Activated T-helper 1 cell treated with Interleukin-2 at 50 U/mL for 16 hours (primary cell): ENCODE measurements around the gene TSHZ1.

Source experiments
- DNase-seq: peaks from one replicate; pipeline ENCODE4 v3.0.0-alpha.2; 2020; ENCODE audit warnings: low read depth

TSHZ1 gene

DNA sequence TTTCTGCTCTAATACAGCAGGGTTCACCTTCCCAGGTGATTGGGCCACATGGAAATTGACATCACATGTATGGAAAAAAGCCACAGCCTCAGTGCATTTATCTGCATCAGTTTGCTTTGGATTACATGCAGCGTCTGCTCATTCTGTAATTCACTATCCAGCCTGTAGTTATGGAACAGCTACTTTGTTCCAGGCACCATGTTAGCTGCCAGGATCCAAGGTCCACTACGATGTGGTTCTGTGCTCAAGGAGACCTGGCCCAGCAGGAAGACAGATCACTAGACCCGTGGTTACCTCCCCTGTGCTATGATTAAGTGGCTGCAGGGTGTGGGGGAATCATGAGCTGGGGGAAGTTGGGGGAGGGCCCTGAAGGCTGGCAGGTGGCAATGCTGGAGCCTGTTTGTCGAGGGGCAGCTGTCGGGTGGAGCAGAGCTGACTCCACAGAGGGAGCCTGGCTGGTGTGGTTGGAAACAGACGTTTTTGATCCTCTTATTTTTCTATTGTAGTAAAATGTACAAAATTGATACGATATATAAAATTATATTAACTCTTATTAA lies 58.6 kb downstream of the TSHZ1 start:
- no peak for DNase-seq

DNA sequence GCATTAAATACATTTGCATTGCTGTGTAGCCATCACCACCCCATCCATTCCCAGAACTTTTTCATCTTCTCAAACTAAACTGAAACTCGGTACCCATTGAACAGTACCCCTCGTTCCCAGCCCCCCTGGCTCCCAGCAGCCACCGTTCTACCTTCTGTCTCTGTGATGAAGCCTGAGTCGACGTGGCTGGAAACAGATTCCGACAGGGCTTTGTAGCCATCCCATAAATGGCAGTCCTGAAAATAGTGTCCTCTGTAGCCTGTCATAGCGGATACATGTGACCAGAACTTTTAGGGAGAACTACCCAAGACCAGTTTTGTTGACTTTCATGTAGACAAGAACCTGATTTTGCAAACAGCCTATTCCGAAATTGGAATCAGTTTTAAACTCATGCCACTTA lies 59.1 kb downstream of the TSHZ1 start:
- DNase-seq = no peak

DNA sequence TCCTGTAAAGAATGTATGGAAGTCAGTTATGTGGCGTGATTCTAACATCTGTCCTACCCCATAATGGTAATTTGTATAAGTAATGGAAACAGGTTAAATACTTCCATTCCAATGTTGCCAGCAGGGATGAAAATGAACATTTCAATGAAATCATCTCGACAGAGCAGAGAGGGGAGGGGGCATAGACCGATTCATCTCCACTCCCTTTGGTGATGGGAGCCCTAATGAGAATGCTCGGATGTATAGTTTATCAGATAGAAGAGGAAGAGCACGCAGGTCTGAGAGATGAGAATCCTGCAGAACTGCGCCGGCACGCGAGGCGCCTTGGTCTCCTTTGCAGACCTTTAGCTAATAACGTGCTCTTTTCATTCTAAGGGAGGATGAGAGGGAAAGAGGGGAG lies 61.4 kb downstream of the TSHZ1 start:
- no peak for DNase-seq

DNA sequence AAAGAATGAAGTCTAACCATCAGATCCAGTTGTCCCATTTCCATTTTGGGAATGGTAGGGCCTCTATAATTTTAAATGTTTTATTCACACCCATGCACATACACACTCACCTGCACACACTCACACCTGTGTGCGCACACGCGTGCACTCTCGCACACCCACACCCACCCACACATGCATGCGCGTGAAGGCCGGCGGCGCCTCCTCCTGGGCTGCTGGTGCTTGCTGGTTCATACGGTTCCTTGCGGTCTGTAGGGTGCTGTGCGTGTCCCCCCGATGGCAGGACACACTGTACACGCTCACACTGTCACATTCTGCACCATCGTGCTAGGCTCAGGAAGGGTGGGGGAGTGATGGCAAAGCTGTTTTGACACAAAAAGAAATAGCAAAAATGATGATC lies 63.2 kb downstream of the TSHZ1 start:
- no peak for DNase-seq

DNA sequence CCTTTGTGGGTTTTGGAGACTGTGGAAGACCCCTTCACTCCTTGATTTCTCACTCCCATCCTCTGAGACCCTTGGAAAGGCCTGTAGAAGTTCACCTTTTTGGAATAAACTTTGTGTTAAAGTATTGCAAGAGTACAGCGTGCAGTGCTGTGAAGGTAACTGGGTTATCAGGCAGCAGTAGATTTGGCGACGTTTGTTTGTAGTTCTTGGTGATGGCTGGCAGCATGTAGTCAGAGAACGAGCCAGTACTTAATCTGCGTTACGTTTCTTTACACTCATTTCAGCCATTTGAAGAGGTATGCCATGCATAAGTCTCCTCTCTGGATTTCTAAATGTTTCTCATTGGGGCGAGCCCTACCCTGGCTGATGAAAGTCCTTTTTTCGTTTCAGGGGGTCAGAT lies 64.6 kb downstream of the TSHZ1 start:
- DNase-seq = no peak

DNA sequence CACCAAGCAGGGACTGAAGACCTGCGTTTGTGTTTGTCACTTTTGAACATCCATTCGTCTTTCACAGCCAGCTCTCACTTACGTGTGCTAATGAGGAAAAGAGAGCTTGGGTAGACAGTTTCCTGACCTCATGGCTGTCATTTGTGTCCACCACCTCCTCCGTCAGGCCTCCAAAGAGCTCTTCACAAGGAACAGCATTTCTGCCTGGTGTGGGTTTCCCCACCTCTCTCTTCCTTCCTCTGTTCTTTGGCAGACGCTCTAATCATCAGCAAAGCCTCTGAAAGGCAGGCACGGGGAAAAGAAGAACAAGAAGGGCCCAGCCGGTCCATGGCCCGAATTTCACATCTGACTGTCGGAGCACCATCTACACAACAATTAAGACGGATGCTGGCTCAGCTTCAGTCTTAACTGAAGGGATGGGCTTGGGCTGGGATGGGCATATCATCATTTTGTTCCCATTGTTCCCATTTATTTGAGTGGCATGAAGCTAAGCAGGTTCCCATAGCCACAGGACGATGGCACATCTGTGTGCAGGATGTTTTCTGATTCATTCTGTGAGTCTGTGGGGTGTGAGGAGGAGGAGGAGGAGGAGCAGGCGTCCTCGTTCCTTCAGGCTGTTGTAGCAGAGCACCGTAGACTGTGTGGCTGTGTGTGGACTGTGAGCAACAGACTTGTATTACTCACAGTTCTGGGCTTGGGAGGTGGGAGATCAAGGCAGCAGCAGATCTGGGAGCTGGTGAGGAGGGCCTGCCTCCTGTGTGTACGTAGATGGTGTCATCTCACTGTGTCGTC lies 66.4 kb downstream of the TSHZ1 start:
- no peak for DNase-seq

DNA sequence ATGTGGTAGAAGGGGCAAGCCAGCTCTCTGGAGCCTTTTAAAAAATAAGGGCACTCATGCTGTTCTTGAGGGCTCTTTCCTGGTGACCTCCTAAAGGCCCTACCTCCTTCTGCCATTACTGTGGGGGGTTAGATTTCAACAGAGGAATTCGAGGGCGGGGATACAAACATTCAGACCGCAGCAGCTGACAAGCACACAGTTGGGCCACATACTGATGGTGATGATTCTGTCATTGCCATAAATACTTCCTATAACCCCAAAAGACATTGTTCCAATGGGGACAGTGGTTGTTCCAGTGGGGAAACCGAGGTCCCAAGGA lies 67.0 kb downstream of the TSHZ1 start:
- DNase-seq = no peak

DNA sequence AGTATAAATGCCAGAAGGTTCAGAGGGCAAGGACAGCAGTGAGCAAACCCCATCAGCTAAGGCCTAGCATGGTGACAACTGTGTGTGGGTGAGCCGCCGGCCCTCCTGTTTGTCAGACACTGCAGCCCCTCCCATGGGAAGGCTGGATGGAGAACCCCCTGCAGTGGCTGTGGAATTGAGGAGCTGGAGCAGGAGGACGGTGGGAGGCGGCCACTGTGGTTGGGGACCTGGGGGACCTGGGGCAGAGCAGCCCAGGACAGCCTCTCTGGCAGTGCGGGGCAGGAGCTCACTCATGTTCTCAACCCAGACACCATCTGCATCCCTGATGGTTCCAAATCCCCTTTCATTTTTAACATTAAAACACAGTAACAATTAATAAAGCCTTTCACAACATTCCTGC lies 68.8 kb downstream of the TSHZ1 start:
- DNase-seq = no peak

DNA sequence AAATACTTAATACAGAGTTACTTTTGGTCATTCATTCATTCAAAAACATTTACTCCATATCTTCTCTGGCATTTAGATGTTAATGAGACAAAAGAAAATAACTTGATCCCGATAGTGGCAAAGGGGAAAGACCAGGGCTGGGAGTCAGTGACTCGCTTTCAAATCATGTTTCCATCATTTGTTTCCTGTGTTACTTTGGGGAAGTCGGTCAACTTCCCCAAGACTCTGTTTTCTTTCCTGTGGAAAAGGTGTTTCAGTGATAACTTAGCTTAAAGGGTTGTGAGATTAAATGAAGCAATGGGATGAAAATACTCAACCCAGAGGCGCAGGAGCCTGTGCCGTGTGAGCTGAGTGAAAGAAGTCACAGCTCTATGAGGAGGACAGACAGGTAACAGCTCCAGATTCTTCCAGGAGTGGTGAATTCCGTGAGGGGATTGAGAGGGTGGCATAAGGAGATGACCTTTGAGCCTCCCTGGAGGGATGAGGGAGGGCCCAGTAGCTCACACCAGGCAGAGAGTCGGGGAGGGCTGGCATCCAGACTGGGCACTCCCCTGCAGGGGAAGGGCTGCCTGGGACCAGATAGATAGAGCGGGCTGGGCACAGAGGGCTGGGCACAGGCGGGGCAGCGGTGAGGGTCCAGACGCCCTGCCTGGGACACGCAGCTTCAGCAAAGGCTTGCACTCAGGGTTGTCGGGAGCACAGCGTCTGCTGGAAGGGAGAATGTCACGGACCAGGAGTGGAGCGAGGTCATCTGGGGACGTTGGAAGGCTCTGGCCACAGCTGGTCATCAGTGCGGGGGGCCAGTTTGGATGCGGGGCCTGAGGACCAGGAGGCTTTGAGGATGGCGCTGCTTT lies 70.1 kb downstream of the TSHZ1 start:
- DNase-seq = no peak

DNA sequence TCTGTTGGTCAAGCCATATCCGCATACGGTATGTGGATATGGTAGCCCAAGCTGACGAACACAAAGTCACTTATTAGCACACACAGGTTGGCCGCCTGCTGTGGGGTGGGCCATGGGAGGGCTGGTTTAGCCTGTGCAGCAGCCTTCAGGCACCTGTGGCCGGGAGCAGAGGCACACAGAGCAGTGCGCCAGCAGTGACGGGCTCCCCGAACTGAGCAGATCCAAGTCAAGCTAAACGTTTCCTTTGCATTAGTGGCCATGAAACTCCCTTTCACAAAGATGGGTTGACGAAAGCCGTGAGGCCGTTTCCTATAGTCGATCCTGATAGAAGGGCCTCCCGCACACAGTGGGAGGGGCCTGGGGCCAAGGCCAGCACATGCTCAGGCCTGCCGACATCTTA lies 72.1 kb downstream of the TSHZ1 start:
- no peak for DNase-seq

DNA sequence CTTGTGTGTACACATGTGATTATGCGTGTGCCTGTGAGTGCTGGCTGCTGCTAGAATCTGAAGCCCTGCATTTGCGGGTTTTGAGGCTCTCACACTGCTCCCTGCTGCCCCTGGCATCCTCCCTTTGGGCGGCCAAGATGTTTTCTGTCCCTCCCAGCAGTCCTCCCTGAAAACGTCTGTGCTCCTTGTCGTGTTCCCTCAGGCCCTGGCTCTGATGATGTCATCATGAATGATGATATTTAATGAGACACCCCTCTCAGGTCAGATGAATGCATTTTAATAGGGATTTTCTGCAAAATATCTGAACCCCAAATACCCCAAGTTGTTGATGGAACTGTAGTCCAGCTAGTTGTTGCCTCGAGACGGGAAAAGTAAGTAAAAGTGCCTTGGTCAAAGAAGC lies 73.1 kb downstream of the TSHZ1 start:
- no peak for DNase-seq

DNA sequence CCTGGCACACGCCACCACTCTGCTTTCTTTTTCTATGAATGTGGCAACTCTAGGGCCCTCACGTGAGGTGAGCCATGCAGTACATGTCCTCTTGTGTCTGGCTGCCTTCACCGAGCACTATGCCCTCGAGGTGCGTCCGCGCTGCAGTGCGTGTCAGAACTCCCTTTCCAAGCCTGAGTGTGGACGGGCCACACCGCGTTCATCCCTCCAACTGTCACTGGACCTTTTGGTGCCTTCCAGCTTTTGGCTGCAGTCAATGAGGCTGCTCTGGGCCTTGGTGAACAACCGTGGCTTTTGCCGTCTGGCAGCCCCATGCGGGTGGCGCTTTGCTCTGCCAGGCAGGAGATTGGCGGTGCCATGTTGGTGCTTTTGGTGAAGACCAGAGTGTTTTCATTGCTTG lies 74.0 kb downstream of the TSHZ1 start:
- no peak for DNase-seq

DNA sequence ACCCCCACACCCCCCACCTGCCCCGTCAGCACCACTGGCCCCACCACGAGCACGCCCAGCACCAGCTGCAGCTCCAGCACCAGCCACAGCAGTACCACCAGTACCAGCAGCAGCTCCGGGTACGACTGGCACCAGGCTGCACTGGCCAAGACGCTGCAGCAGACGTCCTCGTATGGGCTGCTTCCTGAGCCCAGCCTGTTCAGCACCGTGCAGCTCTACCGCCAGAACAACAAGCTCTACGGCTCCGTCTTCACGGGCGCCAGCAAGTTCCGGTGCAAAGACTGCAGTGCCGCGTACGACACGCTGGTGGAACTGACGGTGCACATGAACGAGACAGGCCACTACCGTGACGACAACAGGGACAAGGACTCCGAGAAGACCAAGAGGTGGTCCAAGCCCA lies 75.3 kb downstream of the TSHZ1 start:
- no peak for DNase-seq

DNA sequence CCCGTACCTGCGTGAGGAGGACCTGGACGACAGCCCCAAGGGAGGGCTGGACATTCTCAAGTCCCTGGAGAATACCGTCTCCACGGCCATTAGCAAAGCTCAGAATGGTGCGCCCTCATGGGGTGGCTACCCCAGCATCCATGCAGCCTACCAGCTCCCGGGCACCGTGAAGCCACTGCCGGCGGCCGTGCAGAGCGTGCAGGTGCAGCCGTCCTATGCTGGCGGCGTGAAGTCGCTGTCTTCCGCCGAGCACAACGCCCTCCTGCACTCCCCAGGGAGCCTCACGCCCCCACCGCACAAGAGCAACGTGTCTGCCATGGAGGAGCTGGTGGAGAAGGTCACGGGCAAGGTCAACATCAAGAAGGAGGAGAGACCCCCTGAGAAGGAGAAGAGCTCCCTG lies 76.4 kb downstream of the TSHZ1 start:
- no peak for DNase-seq

DNA sequence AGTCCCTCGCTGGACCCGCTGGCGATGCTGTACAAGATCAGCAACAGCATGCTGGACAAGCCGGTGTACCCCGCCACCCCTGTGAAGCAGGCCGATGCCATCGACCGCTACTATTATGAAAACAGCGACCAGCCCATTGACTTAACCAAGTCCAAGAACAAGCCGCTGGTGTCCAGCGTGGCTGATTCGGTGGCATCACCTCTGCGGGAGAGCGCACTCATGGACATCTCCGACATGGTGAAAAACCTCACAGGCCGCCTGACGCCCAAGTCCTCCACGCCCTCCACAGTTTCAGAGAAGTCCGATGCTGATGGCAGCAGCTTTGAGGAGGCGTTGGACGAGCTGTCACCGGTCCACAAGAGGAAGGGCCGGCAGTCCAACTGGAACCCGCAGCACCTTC lies 77.1 kb downstream of the TSHZ1 start:
- DNase-seq = no peak

DNA sequence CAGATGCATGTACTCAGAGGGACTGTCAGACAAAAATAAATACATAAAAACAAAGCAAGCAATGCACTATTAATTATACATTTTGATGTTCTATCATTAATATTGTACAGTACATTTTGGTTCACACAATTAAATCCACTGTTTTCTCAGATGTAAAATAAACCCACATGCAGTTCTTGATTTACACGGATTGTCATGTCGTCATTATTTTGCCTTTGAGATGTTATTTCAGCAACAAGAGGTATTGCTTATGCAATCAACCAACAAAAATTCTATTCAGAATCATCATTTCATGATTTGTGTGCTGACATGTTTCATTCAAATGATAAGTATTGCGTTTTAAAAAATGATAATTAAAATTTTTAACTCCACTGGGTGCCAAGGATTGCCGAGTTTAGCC lies 79.2 kb downstream of the TSHZ1 start:
- DNase-seq = no peak

DNA sequence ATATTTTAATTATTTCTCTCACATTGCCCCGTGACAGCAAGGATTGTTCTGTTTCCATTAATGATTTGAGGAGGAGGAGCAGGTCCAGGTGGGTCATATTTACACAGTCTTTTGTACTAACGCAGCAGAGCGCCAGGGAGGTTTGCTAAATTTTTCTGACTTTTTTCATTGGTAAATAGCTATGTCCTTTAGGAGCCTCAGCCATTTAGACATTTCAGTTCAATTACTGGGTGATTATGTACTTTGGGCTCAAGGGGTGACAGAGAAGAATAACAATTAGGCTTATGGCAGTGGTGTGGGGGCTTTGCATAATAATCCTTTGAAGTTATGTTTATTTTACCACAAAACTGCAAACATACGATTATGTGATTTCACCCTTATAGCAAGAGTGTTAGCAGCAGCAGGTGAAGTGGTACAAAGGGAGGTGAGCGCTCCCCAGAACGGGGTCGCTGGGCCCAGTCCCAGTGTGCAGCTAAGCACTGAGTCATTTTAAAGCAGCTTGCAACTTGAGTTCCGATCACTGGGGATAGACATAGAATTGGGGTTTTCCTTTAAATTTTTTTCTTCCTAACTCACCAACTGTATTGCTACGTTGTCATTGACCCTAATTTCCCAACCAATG lies 80.3 kb downstream of the TSHZ1 start:
- no peak for DNase-seq

DNA sequence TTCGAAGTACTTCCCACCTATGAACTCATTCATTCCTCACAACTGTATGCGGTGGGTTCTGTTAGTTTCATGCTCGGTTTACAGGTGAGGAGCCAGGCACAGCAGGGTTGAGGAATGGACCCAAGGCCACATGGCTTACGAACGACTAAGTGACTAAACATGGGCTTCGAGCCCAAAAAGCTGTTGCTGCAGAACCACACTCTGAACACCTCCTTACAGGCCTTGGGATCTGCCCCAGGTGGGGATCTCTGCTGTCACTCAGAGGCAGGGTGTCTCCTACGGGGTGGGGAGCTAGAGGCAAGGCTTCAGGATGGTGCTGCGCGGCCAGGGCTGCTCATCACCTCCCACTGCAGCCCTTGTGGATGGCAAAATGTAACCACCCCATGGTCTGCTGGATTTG lies 80.9 kb downstream of the TSHZ1 start:
- no peak for DNase-seq

DNA sequence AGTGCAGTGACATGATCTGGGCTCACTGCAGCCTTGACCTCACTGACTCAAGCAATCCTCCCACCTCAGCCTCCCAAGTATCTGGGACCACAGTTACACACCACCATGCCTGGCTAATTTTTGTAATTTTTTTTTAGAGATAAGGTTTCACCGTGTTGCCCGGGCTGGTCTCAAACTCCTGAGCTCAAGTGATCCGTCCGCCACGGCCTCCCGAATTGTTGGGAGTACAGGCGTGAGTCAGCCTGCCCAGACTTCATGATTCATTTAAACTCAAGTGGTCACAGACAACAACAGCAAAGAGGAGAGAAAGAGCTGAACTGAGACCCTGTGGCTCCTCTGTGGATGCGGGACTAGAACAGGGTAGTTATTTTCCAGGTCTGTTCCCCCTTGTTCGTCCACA lies 83.0 kb downstream of the TSHZ1 start:
- DNase-seq = no peak

DNA sequence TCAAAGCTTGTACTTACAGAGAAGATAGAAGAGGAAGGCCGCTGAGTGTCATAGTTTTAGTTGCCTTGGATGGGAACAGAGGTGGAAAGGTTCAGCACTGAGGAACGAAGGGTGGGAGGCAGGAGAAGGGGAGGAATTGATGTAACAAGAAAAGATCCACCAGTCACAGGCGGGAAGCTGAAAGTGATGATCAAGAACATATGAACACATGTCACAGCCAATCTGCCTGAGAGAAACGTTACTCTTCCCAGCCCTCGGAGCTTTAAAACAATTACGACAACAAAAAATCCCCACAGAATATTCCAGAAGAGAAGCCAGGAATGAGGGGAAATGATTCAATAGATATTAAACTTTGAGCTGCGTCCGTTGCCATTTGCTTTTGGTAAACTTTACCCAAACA lies 87.1 kb downstream of the TSHZ1 start:
- no peak for DNase-seq

DNA sequence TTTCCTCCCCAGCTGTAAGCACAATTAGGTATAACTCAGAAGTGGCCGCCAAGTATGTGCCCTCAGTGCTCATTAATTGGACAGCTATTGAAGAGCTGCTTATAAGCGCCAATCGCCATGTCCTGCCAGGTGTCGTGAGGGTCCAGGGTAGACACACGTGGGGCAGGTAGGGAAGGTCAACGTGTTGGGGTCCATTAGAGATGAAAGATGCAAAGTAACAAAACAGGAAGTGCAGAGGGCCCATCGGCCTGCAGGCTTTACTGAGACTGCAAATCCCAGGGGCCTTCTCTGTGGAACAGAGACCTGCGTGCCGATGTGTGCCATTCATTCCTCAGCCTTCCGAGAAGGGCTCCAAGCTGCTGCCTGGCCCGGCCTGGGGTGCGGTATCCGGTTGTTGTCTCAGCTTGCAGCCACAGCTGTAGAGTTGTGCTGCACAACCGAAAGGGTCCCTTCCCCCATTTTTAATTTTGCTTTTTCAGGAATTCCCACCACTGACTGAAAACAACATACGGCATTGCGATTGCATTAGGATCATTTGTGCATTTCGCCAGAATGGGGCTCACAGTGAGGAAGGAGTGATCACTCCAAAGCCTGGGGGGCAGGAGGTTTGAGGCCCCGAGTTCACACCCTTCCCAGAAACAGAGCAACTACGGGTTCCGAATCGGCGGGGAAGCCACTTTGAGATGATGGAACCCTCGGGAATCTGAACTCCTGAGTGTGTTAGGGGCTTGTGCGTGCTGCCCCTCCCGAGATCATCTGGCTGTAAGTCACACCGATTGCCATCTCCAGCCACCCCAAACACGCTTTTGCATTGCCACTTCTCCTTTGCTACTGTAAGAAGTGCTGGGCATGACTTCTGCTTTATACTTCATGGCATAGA lies 94.3 kb downstream of the TSHZ1 start:
- DNase-seq = no peak

DNA sequence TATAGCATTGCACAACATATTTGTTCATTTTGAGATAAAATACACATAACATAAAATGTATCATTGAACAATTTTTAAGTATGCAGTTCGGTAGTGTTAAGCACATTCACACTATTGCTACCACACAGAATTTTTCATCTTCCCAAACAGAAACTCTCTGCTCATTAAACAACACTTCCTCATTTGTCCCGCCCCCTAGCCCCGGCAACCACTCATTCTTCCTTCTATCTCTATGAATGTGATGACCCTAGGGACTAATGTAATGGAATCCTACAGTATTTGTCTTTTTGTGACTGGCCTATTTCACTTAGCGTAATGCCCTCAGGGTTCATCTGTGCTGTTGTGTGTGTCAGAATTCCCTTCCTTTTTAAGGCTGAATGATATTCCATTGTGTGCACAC lies 95.4 kb downstream of the TSHZ1 start:
- DNase-seq = no peak
